ENCODE data around the gene CDH23. TPM values are rescaled to one million over a fixed set of nuclear protein-coding genes. Genes with fewer than 3 reads are reported as not detected.

Gene CDH23
- total RNA-seq, 1 experiment from 2014 or later: not detected

GRCh38 chr10:71818674-71819260 is 422.0 kb downstream of the CDH23 start:
- no peak for DNase-seq
- Histone ChIP-seq H3K27ac (ENCODE audit: low read length) (no peak overlapping the region), H3K4me1 (ENCODE audit: insufficient read depth, low read length) (no peaks in the 10 kb centered on the region), H4K20me1 (ENCODE audit: low read length) (no peaks in the 10 kb centered on the region), H3K4me3 (ENCODE audit: low read length) (no peak overlapping the region), H3K4me2 (ENCODE audit: low read length) (no peak overlapping the region), H3K27me3 (ENCODE audit: low read length) (no peaks in the 10 kb centered on the region), H3K9me2 (replicated peaks; ENCODE audit: low read length) (no peaks in the 10 kb centered on the region), H2AFZ (ENCODE audit: low read length) (no peak overlapping the region), H3K79me2 (ENCODE audit: low read length) (no peaks in the 10 kb centered on the region), H3K36me3 (ENCODE audit: low read depth, low read length) (peaks cover 9% of the 10 kb centered on the region), H3F3A (ENCODE audit: low read length, unreplicated experiment) (no peaks in the 10 kb centered on the region), H3K9ac (ENCODE audit: low read length) (no peak overlapping the region), H3K9me3 (ENCODE audit: low read length) (no peaks in the 10 kb centered on the region)
- ATAC-seq: no peak
- ChIA-PET POLR2A (ENCODE audit: unreplicated experiment) (no interaction called here), CTCF (no interaction called here)
- no TSS peak for BruUV-seq (replicated peaks)
- no peak for TF ChIP-seq CTCF (conservative IDR thresholded peaks at IDR 0.05; ENCODE audit: low read depth, low read length)
- intact Hi-C loops (cut with micrococcal nuclease): no loop called here

DNA sequence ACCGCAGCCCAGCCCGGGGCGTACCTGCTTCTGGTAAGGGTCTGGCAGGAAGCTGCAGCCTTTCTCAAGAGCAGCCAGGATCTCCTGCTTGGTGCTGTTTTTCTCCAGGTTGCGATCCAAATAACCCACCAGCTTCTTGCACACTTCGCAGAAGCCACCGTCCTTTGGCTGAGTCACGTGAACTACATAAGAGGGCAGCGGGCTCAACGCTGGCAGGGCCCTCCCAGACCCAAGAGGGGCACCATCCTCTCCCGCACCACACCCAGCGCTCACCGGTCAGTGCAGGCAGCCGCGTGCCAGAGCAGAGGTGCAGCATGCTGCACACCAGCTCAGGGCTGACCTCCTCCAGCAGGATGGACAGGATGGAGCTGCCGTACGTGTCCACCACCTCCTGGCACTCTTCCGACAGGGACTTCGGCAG is 422.7 kb downstream of the CDH23 start:
- Histone ChIP-seq H3K36me3 (ENCODE audit: low read depth, low read length) (peaks cover 9% of the 10 kb centered on the region), H3F3A (ENCODE audit: low read length, unreplicated experiment) (no peaks in the 10 kb centered on the region), H4K20me1 (ENCODE audit: low read length) (no peaks in the 10 kb centered on the region), H3K79me2 (ENCODE audit: low read length) (no peaks in the 10 kb centered on the region), H3K27me3 (ENCODE audit: low read length) (no peaks in the 10 kb centered on the region), H3K9me3 (ENCODE audit: low read length) (no peaks in the 10 kb centered on the region), H3K4me3 (ENCODE audit: low read length) (no peak overlapping the region), H3K27ac (ENCODE audit: low read length) (no peak overlapping the region), H3K4me1 (ENCODE audit: insufficient read depth, low read length) (no peaks in the 10 kb centered on the region), H3K9me2 (replicated peaks; ENCODE audit: low read length) (no peaks in the 10 kb centered on the region), H3K9ac (ENCODE audit: low read length) (no peak overlapping the region), H2AFZ (ENCODE audit: low read length) (no peak overlapping the region), H3K4me2 (ENCODE audit: low read length) (no peak overlapping the region)
- no peak for DNase-seq
- intact Hi-C loops (cut with micrococcal nuclease): no loop called here
- BruUV-seq (replicated peaks): no TSS peak
- CTCF ChIA-PET: no interaction called here
- TF ChIP-seq CTCF (conservative IDR thresholded peaks at IDR 0.05; ENCODE audit: low read depth, low read length) (no peak), EZH2phosphoT487 (IDR thresholded peaks at IDR 0.05; ENCODE audit: borderline replicate concordance, low read length) (no peak), EZH2 (IDR thresholded peaks at IDR 0.05; ENCODE audit: low read length, unreplicated experiment) (no peak)
- ATAC-seq: no peak
- POLR2A ChIA-PET (ENCODE audit: unreplicated experiment): no interaction called here

DNA sequence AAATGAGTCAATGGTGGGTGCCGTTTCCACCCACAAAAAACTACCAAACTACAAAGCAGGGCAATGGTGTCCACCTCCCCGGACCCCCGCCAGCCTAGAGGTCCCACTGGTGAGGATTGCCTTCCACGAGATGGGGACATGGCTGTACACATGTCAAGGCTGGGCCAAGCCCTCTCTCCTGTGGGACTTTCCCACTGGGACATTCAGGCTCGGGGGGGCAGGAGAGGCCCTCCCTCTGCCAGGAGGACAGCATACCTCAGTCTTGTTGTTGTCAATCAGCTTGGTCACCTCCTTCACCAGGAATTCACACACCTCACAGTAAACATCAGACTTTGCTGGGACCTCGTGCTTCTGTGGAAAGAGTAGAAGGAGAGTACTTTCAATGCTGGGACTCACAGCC is 423.3 kb downstream of the CDH23 start:
- CTCF ChIA-PET: no interaction called here

More for the DNA sequence above, 423.3 kb downstream of the CDH23 start:
- H3K79me2 ChIP-seq (ENCODE audit: low read length): no peaks in the 10 kb centered on the region
- H3K36me3 ChIP-seq (ENCODE audit: low read depth, low read length): peaks cover 9% of the 10 kb centered on the region
- BruUV-seq (replicated peaks): no TSS peak
- POLR2A ChIA-PET (ENCODE audit: unreplicated experiment): no interaction called here
- ATAC-seq (no peak), DNase-seq (no peak)
- intact Hi-C loops (cut with micrococcal nuclease): no loop called here
- H4K20me1 ChIP-seq (ENCODE audit: low read length): no peaks in the 10 kb centered on the region
- H3K4me1 ChIP-seq (ENCODE audit: insufficient read depth, low read length): no peaks in the 10 kb centered on the region
- TF ChIP-seq EZH2 (IDR thresholded peaks at IDR 0.05; ENCODE audit: low read length, unreplicated experiment) (no peak), CTCF (conservative IDR thresholded peaks at IDR 0.05; ENCODE audit: low read depth, low read length) (no peak), EZH2phosphoT487 (IDR thresholded peaks at IDR 0.05; ENCODE audit: borderline replicate concordance, low read length) (no peak)
- no peak overlapping the region for H3K4me3 ChIP-seq (ENCODE audit: low read length)
- H3K9me2 ChIP-seq (replicated peaks; ENCODE audit: low read length): no peaks in the 10 kb centered on the region
- H2AFZ ChIP-seq (ENCODE audit: low read length): no peak overlapping the region
- H3F3A ChIP-seq (ENCODE audit: low read length, unreplicated experiment): no peaks in the 10 kb centered on the region
- H3K9ac ChIP-seq (ENCODE audit: low read length): no peak overlapping the region
- H3K27me3 ChIP-seq (ENCODE audit: low read length): no peaks in the 10 kb centered on the region
- H3K9me3 ChIP-seq (ENCODE audit: low read length): no peaks in the 10 kb centered on the region
- no peak overlapping the region for H3K27ac ChIP-seq (ENCODE audit: low read length)
- no peak overlapping the region for H3K4me2 ChIP-seq (ENCODE audit: low read length)
